Stimulated activated CD8-positive, alpha-beta memory T cell treated with anti-CD3 and anti-CD28 coated beads, Interleukin-12 subunit alpha, Interleukin-12 subunit beta, amount 100 ng/mL, for 1 hour (primary cell): ENCODE results near the gene TSSK3.

ENCODE experiments used
- DNase-seq: peaks from one replicate; pipeline ENCODE4 v3.0.0-alpha.2; 2020; ENCODE audit warnings: low read depth

The TSSK3 gene, protein sequence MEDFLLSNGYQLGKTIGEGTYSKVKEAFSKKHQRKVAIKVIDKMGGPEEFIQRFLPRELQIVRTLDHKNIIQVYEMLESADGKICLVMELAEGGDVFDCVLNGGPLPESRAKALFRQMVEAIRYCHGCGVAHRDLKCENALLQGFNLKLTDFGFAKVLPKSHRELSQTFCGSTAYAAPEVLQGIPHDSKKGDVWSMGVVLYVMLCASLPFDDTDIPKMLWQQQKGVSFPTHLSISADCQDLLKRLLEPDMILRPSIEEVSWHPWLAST

DNA sequence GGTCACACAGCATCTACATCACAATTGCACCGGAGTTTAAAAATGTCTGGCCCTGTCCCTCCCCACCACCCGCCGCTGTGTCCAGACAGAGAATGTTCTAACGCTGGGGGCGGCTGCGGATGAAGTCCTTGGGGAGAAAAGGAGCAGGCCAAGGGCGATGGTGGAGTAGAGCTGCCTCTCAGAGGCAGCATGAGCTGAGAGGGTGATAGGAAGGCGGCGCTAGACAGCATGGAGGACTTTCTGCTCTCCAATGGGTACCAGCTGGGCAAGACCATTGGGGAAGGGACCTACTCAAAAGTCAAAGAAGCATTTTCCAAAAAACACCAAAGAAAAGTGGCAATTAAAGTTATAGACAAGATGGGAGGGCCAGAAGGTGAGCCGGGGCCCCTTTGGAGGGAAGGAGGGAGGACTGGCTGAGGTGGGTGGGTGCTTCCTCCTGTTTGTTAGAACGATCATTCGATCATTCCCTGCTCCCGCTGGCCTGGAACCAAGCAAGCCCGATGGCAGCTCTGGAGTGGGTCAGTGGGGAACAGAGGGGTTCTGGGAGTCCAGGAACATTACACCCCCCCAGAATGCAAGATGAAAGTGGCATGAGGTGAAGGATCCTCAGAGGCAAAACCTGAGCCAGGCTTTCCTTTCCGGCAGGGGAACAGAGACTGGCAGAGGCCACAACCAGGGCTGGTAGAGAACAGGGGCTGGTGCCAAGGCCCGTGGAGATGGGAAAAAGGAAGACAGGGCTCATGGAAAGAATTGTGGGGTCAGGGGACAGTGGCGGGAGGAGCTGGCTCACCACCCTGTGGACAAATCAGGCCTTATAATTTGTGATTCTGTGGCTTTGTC lies at the start of gene TSSK3, which contains the start of gene FAM229A:
TSSK3 (plus strand) TSS at position 66 of the 840 bp plus-strand sequence; CDS start at position 229, 163 bp downstream.
FAM229A (minus strand) TSS at position 12 of the 840 bp plus-strand sequence. CDS start 394 bp downstream, outside the sequence.
- no peak for DNase-seq

DNA sequence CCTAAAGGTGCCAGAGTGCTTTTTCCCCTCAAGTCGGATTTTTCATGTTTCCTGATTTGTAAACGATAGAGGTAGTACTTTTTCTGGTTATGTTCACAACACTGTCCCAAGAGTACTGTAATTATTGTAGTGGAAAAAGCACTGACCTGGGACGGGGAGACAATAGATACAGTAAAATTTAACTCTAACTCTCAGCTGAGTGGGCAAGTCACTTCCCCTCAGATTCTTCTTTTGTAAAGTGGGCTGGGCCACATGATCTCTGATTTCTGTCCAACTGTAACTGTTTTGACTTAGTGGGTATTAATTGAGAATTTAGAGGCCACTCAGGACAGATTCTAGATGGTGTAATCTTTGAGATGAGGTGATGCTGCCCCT lies 45.4 kb upstream of the TSSK3 start:
- no peak for DNase-seq

DNA sequence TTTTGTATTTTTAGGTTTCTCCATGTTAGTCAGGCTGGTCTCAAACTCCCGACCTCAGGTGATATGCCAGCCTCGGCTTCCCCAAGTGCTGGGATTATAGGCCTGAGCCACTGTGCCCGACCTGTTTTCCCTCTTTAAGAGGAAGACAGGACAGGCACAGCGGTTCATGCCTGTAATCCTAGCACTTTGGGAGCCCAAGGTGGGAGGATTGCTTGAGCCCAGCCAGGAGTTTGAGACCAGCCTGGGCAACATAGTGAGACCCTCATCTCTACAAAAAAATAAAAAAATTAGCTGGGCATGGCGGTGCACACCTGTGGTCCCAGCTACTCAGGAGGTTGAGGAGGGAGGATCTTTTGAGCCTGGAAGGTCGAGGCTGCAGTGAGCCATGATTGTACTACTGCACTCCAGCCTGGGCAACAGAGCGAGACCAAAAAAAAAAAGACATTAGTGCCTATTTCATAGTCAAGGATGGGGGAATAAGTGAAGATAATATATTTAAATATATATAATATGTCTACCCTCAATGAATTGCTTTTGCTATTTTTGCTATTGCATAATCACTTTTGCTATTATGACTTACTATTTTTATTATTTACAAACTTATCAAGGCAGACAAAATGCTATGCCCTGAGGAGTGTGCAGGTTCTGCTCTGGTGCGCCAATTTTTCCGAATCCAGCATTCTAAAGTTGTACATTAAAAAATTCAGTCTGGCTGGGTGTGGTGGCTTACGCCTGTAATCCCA lies 44.0 kb upstream of the TSSK3 start:
- DNase-seq: no peak

DNA sequence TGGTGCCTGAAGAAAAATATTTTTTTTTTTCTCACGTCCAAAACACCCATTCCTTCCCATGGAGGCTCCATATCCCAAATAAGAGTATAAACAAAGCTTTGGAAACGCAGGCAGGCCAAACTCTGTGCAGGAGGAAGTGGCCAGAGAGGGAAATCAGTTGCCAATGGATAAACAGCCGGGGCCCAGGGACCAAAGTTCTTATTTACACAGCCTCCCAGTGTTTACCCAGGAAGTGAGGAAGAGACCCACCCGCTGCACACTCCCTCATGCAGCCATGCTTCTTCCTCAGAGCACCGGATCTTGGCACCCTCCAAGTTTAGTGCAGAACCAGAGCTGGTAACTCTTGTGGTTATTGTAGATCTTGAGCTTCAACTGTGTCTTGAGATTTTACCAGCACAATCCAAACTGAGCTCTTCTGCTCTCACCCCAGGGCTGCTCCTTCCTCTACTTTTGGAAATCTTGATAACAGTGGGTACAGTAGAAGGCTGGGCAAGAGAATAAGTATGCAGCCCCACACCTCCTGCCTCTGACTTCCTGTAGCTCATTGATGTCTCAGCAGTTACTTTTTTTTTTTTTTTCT lies 40.5 kb upstream of the TSSK3 start:
- DNase-seq: no peak

- DNase-seq: no peak
Measured at GRCh38 chr1:32327204-32327603, 35.1 kb upstream of the TSSK3 start.

DNA sequence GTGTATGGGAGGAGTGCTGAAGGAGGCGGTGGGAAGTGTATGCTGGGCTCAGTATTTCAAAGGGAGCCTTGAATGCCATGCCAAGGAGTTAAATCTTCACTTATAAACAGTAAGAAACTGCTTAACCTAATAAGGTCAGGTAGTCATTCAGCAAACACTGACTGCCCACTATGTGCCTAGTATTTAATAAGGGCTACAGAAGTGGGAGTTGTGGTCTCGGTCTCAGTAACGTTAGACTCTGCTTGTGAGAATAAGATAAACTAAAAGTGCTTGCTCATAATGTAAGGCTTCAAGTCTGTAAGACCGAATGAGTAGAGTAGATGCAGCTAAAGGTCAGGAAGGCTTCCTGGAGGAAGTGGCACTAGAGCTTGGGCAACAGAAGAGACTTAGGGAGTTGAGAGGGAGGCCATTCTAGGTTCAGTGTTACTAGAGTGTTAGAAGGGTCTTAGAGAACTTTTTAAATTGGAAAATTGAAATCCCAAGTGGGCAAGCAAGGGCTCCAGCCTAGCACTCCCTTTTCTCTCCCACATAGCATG lies 32.3 kb upstream of the TSSK3 start:
- DNase-seq: no peak

DNA sequence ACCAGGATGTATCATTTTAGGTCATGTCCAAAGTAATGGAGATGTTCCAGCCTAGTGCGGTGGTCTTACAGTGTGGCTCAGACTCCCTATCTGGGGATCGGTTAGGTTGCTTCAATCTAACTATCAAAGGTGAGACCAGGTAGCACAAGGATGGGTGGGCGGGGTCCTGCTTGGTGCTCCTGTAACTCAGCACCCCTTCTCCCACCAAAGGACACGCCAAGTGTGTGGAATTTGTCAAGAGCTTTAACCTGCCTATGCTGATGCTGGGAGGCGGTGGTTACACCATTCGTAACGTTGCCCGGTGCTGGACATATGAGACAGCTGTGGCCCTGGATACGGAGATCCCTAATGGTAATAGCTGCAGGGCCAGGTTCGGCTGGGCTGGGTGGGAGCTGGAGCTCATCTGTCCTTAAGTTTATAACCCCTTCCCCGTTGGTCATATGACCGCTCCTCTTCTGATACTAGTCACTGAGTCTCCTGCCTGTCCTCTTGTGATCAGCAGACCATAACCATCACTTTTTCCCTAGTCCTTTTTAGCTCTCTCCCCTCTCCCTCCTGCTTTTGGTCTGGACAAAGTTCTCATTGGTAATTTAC lies 31.7 kb upstream of the TSSK3 start:
- no peak for DNase-seq

DNA sequence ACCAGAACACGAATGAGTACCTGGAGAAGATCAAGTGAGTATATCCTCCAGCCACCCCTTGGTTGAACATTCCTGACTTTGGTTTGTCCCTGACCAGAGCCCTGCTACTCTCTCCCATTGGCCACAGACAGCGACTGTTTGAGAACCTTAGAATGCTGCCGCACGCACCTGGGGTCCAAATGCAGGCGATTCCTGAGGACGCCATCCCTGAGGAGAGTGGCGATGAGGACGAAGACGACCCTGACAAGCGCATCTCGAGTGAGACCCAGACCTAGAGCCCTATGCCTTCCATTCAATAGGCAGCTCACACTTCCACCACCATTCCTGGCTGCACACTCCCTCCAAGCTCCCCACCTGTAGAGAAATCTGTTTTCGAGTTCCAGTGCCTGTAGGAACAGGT lies 30.8 kb upstream of the TSSK3 start:
- DNase-seq: no peak

- no peak for DNase-seq
Measured at GRCh38 chr1:32332290-32333079, 29.9 kb upstream of the TSSK3 start.

DNA sequence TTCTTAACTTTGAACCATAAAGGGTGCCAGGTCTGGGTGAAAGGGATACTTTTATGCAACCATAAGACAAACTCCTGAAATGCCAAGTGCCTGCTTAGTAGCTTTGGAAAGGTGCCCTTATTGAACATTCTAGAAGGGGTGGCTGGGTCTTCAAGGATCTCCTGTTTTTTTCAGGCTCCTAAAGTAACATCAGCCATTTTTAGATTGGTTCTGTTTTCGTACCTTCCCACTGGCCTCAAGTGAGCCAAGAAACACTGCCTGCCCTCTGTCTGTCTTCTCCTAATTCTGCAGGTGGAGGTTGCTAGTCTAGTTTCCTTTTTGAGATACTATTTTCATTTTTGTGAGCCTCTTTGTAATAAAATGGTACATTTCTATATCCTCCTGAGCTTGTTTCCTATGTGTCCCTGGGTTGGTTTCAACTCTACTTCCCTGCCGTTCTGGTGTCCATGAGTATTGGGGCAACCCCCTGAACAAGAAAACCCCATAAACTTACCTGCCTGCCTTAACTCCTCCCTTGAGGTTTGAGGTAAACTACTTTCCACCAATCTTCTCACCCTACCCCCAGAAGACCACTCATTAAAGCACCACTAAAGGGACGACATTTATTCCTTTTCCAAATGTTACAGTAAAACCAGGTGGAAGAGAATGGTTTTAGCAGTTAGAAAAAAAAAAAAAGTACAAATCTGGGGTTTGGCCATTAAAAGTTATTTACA lies 28.9 kb upstream of the TSSK3 start:
- no peak for DNase-seq

DNA sequence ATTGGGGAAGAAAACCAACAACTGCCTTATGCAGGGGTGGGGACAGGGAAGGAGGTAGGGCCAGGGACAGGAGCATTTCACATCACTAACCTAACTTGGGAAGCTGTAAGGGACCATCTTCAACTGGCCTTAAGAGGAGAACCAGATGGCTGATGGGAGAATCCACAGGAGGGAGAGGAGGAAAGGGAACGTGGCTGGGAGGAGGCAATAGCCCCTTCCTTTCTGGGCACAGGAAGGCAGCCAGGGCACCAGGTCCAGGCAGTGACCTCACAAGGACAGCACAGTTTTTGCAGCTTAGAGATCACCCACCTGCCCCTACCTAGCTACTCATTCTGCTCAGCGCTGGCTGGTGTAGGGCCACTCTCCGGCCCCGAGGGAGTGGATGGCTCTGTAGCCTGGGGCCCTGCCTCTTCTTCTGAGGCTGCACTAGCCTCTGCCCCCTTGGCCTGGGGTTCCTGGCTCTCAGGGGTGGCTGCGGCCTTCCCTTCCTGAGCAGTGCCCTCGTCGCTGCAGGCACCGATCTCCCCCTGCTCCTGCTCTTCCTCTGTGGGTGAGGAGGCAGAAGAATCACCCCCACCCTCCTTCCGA lies 28.0 kb upstream of the TSSK3 start:
- DNase-seq: no peak

DNA sequence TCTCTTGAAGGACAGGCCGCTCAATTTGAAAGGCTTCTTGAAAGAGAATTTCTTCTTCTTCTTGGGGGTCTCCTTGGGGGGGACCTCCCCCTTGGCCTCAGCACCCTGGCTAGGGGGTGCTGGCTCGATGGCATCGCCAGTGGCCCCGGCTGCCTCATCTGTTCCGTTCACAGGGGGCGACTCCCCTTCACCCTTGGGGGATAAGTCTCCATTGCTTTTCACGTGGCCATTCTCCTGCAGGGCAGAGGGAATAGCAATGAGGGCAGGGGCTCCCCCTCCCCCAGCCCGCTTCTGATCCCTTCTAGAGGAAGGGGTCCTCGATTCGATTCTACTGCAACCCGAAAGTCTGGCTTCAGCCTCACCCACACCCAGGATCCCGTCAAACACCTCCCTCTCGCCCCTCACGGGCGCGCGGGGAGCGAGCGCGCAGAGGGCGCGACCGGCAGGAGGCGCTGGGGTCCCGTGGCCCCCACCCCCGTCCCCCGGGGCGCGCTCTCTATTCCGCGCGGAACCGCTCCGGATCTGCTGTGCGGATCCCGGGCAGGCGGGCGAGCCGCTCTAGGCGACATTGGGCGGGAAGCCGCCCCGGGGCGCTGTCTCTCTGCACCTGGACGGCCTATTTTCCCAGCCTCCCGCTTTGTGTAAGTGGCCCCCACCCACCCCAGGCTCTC lies 27.3 kb upstream of the TSSK3 start:
- peak; percentile 44 for DNase-seq

DNA sequence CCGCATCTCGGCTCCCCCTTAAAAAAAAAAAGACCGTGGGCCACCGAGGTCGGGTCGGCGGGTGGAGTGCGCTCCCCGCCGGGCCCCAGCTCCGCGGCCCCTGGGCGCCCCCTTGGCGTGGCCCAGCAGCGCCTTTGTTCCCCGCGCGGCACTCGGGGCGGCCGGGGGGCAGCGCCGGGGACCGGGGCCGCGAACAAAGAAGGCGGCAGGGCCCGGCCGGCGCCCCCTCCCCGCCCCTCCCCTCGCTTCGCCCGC lies 26.9 kb upstream of the TSSK3 start:
- no peak for DNase-seq

DNA sequence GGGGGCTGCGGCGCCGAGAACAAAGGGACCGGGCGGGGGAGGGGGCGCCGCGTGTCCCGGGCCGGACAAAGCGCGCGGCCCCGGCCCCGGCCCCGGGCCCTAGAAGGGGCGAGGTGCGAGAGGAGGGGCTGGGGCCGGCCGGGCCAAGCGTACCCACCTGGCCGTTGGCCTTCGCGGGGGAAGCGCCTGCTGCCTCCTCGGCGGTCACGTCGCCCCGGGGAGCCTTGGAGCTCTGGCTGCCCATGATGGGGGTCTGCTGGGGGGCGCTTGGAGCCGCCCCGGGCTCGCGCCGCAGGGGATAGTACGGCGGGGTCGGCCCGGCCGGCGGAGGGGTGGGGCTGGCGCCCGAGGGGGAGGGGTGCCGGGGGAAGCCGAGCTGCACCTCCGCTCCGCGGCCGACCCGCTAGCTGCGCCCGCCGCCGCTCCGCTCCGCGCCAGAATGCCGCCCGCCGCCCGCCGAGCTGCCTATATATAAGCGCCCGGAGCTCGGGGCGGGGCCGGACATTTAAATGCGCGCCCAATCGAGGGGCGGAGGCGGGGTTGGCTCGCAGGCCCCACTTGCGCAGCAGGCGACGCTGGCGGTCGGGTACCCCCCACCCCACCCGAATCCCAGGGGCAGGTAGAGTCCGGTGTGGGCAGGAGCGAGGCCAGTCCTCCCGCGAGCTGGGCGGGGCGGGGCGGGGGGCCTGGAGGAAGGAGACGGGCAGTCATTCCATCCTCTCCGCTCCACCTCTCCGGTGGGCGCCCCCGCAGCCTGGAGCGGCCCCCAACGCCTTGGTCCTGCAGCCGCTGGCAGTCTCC lies 26.3 kb upstream of the TSSK3 start, which contains the start of gene MARCKSL1:
MARCKSL1 (minus strand) TSS at position 444 of the 801 bp plus-strand sequence; CDS start at position 244, 200 bp downstream.
- DNase-seq: peak; percentile 81

DNA sequence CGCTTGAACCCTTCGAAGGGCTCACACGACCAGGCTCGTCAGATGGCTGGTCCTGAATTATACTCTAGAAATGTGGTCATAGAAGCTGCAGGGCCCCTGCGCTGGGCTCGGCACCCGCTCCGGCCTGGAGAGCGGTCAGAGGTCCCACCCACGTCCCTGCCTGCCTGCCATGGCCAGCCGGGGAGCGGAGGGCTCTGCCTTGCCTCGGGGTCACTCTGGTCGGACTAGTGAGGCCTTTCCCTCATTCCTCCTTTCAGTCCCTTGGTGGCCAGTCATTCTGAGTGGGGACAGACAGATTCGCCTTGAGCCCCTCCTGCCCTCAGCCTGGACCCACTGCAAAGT lies 25.8 kb upstream of the TSSK3 start:
- DNase-seq: no peak

- no peak for DNase-seq
Measured at GRCh38 chr1:32336963-32337675, 25.2 kb upstream of the TSSK3 start.

- DNase-seq: no peak
Measured at GRCh38 chr1:32337855-32338636, 24.3 kb upstream of the TSSK3 start.
